SK-N-SH (cell line): ENCODE results near the gene CIBAR2. TPM values are rescaled to one million over a fixed set of nuclear protein-coding genes. Genes with fewer than 3 reads are reported as not detected.

Experiments
- CTCF ChIA-PET: fragments of 300-600, 350-600 bp; formaldehyde crosslinking; extraction: SDS; loops from one replicate; lab custom pipeline; 2021; lab: Yijun Ruan, JAX
- POLR2A ChIA-PET: fragments of 350-600 bp; sonication (Branson Sonifier 250); formaldehyde crosslinking; extraction: SDS; loops from one replicate; lab custom pipeline; 2020; ENCODE audit warnings: antibody characterized with exemption, inconsistent platforms; lab: Yijun Ruan, JAX
- DNase-seq: peaks from one replicate; pipeline ENCODE4 v3.0.0; 2012
- H2AFZ ChIP-seq: fragments of 200-600 bp; sonication (generic); 2 replicates; pipeline ENCODE4 v1.8.1; 2016; ENCODE audit warnings: antibody characterized with exemption, mild to moderate bottlenecking, low read depth
- H3F3A ChIP-seq: fragments of 200-600 bp; sonication (generic); replicated peaks from 2 replicates; pipeline ENCODE3; 2016; ENCODE audit warnings: antibody characterized with exemption, mild to moderate bottlenecking; ENCODE audit not compliant: insufficient read depth
- H3K27ac ChIP-seq, 2 experiments: fragments of 200-500 bp in 1 of 2; fragments of 200-600 bp in 1 of 2; sonication (Bioruptor generic) in 1 of 2; sonication (generic), shearing (Covaris generic) in 1 of 2; 2 replicates each; pipeline versions ENCODE4 v1.5.1 to v1.6.1; 2014 to 2016; ENCODE audit warnings: low read depth in 2 of 2, inconsistent platforms in 1 of 2, low read length in 1 of 2, mild to moderate bottlenecking in 1 of 2, mixed read lengths in 1 of 2
- H3K27me3 ChIP-seq: fragments of 200-600 bp; sonication (generic), shearing (Covaris generic); 2 replicates; pipeline ENCODE4 v1.6.1; 2016; ENCODE audit warnings: mixed run types; ENCODE audit not compliant: insufficient read depth
- H3K36me3 ChIP-seq, 2 experiments: fragments of 200-500 bp in 1 of 2; fragments of 200-600 bp in 1 of 2; sonication (Bioruptor generic) in 1 of 2; sonication (generic) in 1 of 2; replicated peaks in 1 of 2; 2 replicates each; pipeline versions ENCODE3 to v1.5.1; 2014 to 2016; ENCODE audit warnings: low read length in 1 of 2, mild to moderate bottlenecking in 1 of 2; ENCODE audit not compliant: insufficient read depth in 2 of 2, control insufficient read depth in 1 of 2
- H3K4me1 ChIP-seq, 2 experiments: fragments of 200-500 bp in 1 of 2; fragments of 200-600 bp in 1 of 2; sonication (Bioruptor generic) in 1 of 2; sonication (generic), shearing (Covaris generic) in 1 of 2; 2 replicates each; pipeline versions ENCODE4 v1.5.1 to v1.6.1; 2014 to 2016; ENCODE audit warnings: low read depth in 1 of 2, low read length in 1 of 2, mixed run types in 1 of 2; ENCODE audit not compliant: insufficient read depth in 2 of 2, control insufficient read depth in 1 of 2
- H3K4me2 ChIP-seq: fragments of 200-600 bp; sonication (generic), shearing (Covaris generic); 2 replicates; pipeline ENCODE4 v1.6.1; 2017; ENCODE audit warnings: mixed run types
- H3K4me3 ChIP-seq, 2 experiments: fragments of 200-500 bp in 1 of 2; fragments of 200-600 bp in 1 of 2; sonication (Bioruptor generic) in 1 of 2; sonication (generic), shearing (Covaris generic) in 1 of 2; 2 replicates each; pipeline versions ENCODE4 v1.5.1 to v1.8.1; 2014 to 2016; ENCODE audit warnings: low read depth in 2 of 2, inconsistent platforms in 1 of 2, low read length in 1 of 2, mild to moderate bottlenecking in 1 of 2, mixed read lengths in 1 of 2, moderate library complexity in 1 of 2
- H3K79me2 ChIP-seq: fragments of 200-600 bp; sonication (generic); 2 replicates; pipeline ENCODE4 v1.8.1; 2017; ENCODE audit warnings: mild to moderate bottlenecking; ENCODE audit not compliant: insufficient read depth
- H3K9ac ChIP-seq: fragments of 200-600 bp; sonication (generic); 2 replicates; pipeline ENCODE4 v1.6.1; 2017; ENCODE audit warnings: mixed run types
- H3K9me2 ChIP-seq: fragments of 200-600 bp; sonication (generic); 2 replicates; pipeline ENCODE4 v1.6.1; 2017; ENCODE audit warnings: mixed run types
- H3K9me3 ChIP-seq: fragments of 200-600 bp; sonication (generic); 2 replicates; pipeline ENCODE4 v1.6.1; 2017; ENCODE audit warnings: mixed run types, mild to moderate bottlenecking, moderate library complexity
- H4K20me1 ChIP-seq: fragments of 200-600 bp; sonication (generic); 2 replicates; pipeline ENCODE4 v1.6.1; 2017; ENCODE audit warnings: mild to moderate bottlenecking, mixed run types; ENCODE audit not compliant: insufficient read depth
- CHD2 ChIP-seq: fragments of 150-350 bp; IDR thresholded peaks from 2 replicates; pipeline ENCODE4 v1.6.1; 2018; ENCODE audit warnings: low read length; ENCODE audit not compliant: partially characterized antibody
- GATA2 ChIP-seq: sonication (generic); formaldehyde crosslinking; IDR thresholded peaks from 2 replicates; pipeline ENCODE4 v1.5.0; 2020; ENCODE audit warnings: mild to moderate bottlenecking, missing genetic modification reagents
- POLR2AphosphoS5 ChIP-seq: IDR thresholded peaks from 2 replicates; pipeline ENCODE4 v1.6.1; 2012; ENCODE audit warnings: low read depth, low read length
- SMC3 ChIP-seq: IDR thresholded peaks from 2 replicates; pipeline ENCODE4 v1.6.1; 2012; ENCODE audit warnings: low read depth, low read length, improper control_type of control experiment
- WGBS: methylation state at CpG from one replicate; pipeline ENCODE4 v1.1.6; 2017; ENCODE audit warnings: low lambda C conversion rate; 5-methylcytosine and 5-hydroxymethylcytosine counted together
- polyA plus RNA-seq, 3 experiments: library from polyadenylated mRNA; depleted of rRNA; stranded (reverse); fragments of >200 nt; gene quantifications; 2 replicates each; pipeline ENCODE4 v1.2.3, GENCODE V29; 2012
- TF ChIP-seq, protein P1 (sequence below): IDR thresholded peaks from 2 replicates; pipeline ENCODE4 v1.4.0; 2012; ENCODE audit warnings: low read depth, borderline replicate concordance
- TF ChIP-seq, protein P2 (sequence below): fragments of 200-600 bp; sonication (generic); IDR thresholded peaks from 2 replicates; pipeline ENCODE4 v1.6.1; 2017; ENCODE audit warnings: antibody characterized with exemption, mild to moderate bottlenecking, moderate library complexity

Gene CIBAR2
- polyA plus RNA-seq, 1 of the 3 experiments (the other 2 are of a cell fraction), result 0.15 TPM

DNA sequence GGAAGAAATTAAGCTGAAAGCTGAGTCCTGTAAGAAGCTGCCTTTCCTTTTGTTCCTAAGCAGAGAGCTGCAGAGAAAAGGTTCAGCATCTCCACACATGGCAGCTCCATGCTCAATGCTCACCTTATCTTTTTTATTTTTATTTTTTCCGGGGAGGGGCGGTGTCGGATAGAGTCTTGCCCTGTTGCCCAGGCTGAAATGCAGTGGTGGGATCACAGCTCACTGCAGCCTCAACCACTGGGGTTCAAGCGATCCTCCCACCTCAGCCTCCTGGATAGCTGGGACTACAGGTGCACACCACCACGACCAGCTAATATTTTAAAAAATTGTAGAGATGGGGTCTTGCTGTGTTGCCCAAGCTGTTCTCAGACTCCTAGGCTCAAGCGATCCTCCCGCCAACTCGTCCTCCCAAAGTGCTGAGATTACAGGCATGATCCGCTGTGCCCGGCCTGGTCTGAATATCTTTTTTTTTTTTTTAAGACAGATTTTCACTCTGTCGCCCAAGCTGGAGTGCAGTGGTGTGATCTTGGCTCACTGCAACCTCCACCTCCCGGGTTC, 28.3 kb upstream of the CIBAR2 start:
- 84% methylated on average over 12 of the region's 12 CpGs for WGBS
- Histone ChIP-seq H2AFZ (no peak overlapping the region), H3K36me3 (no peaks in the 10 kb centered on the region)
- ChIA-PET CTCF (interaction anchor here (0.8 to 3.1 kb wide), 5 partner anchors 11 to 476 kb away, joined by 3 to 14 read pairs (median 3); no protein-coding TSS in a partner anchor), POLR2A (interaction anchor here (1.0 to 1.4 kb wide), 2 partner anchors 14 to 17 kb away, joined by 3 to 4 read pairs; no protein-coding TSS in a partner anchor)
- TF ChIP-seq GATA2 (CRISPR knock-in tag), result no peak
- TF ChIP-seq, all 33 proteins: peak for 0
- Histone ChIP-seq H3F3A (no peaks in the 10 kb centered on the region), H3K27ac (no peak overlapping the region), H3K9me3 (no peaks in the 10 kb centered on the region), H4K20me1 (no peaks in the 10 kb centered on the region), H3K4me3 (no peak overlapping the region), H3K4me1 (peaks cover 0 to 36% of the 10 kb centered on the region in 2 experiments; a peak in 3 of 4 replicates), H3K27me3 (no peaks in the 10 kb centered on the region), H3K9me2 (no peaks in the 10 kb centered on the region), H3K9ac (no peak overlapping the region), H3K4me2 (no peak overlapping the region), H3K79me2 (no peaks in the 10 kb centered on the region)
- no peak for DNase-seq

DNA sequence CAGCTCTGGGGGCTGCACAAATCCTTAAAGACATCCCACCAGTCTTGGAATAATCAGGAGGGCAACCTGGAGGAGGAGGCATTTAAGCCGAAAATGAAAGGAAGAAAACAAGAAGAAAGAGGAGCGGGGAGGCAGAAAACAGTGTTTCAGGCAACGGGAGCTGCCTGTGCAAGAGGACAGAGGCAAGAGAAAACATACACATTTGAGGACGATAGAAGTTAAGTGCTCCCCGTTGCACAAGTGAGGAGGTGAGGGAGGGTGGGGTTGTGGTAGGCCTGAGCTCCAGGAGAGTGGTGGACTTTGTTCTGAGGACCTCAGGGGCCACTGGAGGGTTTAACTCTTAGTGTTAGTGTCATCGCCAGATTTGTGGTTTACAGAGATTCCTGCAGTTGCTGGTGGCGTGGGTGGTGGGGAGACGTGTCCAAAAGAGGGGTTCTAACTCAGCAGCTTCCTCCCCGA, 27.6 kb upstream of the CIBAR2 start:
- Histone ChIP-seq H3K9me3 (no peaks in the 10 kb centered on the region), H3K9ac (no peak overlapping the region), H3K4me1 (peaks cover 0 to 34% of the 10 kb centered on the region in 2 experiments; a peak in 3 of 4 replicates), H3K36me3 (no peaks in the 10 kb centered on the region), H3K27ac (no peak overlapping the region)
- WGBS, result 81% methylated on average over 9 of the region's 9 CpGs
- POLR2A ChIA-PET, result interaction anchor here (1.0 to 1.4 kb wide), 2 partner anchors 14 to 18 kb away, joined by 3 to 4 read pairs; no protein-coding TSS in a partner anchor
- DNase-seq, result no peak
- TF ChIP-seq, protein P1, sequence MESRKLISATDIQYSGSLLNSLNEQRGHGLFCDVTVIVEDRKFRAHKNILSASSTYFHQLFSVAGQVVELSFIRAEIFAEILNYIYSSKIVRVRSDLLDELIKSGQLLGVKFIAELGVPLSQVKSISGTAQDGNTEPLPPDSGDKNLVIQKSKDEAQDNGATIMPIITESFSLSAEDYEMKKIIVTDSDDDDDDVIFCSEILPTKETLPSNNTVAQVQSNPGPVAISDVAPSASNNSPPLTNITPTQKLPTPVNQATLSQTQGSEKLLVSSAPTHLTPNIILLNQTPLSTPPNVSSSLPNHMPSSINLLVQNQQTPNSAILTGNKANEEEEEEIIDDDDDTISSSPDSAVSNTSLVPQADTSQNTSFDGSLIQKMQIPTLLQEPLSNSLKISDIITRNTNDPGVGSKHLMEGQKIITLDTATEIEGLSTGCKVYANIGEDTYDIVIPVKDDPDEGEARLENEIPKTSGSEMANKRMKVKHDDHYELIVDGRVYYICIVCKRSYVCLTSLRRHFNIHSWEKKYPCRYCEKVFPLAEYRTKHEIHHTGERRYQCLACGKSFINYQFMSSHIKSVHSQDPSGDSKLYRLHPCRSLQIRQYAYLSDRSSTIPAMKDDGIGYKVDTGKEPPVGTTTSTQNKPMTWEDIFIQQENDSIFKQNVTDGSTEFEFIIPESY, result no peak
- no peak for TF ChIP-seq CHD2
- no peak for TF ChIP-seq SMC3
- no peak for TF ChIP-seq POLR2AphosphoS5
- TF ChIP-seq, protein P2, sequence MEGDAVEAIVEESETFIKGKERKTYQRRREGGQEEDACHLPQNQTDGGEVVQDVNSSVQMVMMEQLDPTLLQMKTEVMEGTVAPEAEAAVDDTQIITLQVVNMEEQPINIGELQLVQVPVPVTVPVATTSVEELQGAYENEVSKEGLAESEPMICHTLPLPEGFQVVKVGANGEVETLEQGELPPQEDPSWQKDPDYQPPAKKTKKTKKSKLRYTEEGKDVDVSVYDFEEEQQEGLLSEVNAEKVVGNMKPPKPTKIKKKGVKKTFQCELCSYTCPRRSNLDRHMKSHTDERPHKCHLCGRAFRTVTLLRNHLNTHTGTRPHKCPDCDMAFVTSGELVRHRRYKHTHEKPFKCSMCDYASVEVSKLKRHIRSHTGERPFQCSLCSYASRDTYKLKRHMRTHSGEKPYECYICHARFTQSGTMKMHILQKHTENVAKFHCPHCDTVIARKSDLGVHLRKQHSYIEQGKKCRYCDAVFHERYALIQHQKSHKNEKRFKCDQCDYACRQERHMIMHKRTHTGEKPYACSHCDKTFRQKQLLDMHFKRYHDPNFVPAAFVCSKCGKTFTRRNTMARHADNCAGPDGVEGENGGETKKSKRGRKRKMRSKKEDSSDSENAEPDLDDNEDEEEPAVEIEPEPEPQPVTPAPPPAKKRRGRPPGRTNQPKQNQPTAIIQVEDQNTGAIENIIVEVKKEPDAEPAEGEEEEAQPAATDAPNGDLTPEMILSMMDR, result no peak
- TF ChIP-seq, all 33 proteins: peak for 0
- H3K4me3 ChIP-seq, result no peak overlapping the region
- H2AFZ ChIP-seq, result no peak overlapping the region
- H3K27me3 ChIP-seq, result no peaks in the 10 kb centered on the region
- H3K4me2 ChIP-seq, result no peak overlapping the region
- H3F3A ChIP-seq, result no peaks in the 10 kb centered on the region
- no peaks in the 10 kb centered on the region for H4K20me1 ChIP-seq
- CTCF ChIA-PET, result interaction anchor here (0.8 to 3.2 kb wide), 5 partner anchors 12 to 476 kb away, joined by 3 to 14 read pairs (median 3); no protein-coding TSS in a partner anchor
- no peaks in the 10 kb centered on the region for H3K79me2 ChIP-seq
- no peaks in the 10 kb centered on the region for H3K9me2 ChIP-seq
